ENCODE measurements around the gene LAMC1. TPM values are rescaled to one million over a fixed set of nuclear protein-coding genes. Genes with fewer than 3 reads are reported as not detected.

The LAMC1 gene
- total and polyA plus RNA-seq, 2 of the 4 experiments (the other 2 are of a cell fraction) = 249 to 394 TPM

GRCh38 chr1:183143576-183144315, 120.5 kb downstream of the LAMC1 start:
- no peak overlapping the region for H2BK20ac ChIP-seq (ENCODE audit: low read depth, low read length)
- peaks cover 35% of the 10 kb centered on the region for H3K36me3 ChIP-seq (ENCODE audit: control insufficient read depth, insufficient read depth, low read length)
- peaks cover 7 to 32% of the 10 kb centered on the region in 2 experiments; a peak in 2 of 4 replicates for H3K79me1 ChIP-seq (ENCODE audit: low read depth in 1 of 2, low read length in 2 of 2)
- H3K27ac ChIP-seq (ENCODE audit: insufficient read depth, low read length) = no peak overlapping the region
- ChIA-PET POLR2A (ENCODE audit: unreplicated experiment) (no interaction called here), CTCF (no interaction called here)
- no peaks in the 10 kb centered on the region for H3K27me3 ChIP-seq (ENCODE audit: control insufficient read depth, insufficient read depth, low read length)
- H2AK5ac ChIP-seq (ENCODE audit: low read depth, low read length) = no peak overlapping the region
- no peak overlapping the region for H2BK120ac ChIP-seq (ENCODE audit: low read depth, low read length)
- dilution Hi-C loops (cut with HindIII; ENCODE audit: low sequenced_read_pairs, unreplicated experiment) (no loop called here), in situ Hi-C loops (cut with MboI; ENCODE audit: low sequenced_read_pairs) (no loop called here), intact Hi-C loops (cut with micrococcal nuclease) (loop anchor here (5.0 kb wide), 1 partner anchor 94 kb away; no protein-coding TSS in a partner anchor)
- WGBS, 2 experiments (ENCODE audit: extremely low coverage in 2 of 2, insufficient read length in 1 of 2) = no CpG with 5 or more reads among the region's 7 CpGs
- no peak overlapping the region; the same call in 1 of the 2 replicates for H3K9ac ChIP-seq (ENCODE audit: low read depth, low read length)
- H2BK5ac ChIP-seq (ENCODE audit: low read depth, low read length, poor library complexity, severe bottlenecking) = no peak overlapping the region
- no peak overlapping the region for H2BK15ac ChIP-seq (ENCODE audit: low read depth, low read length)
- H3K4me1 ChIP-seq (ENCODE audit: control insufficient read depth, insufficient read depth, low read length) = peaks cover 5% of the 10 kb centered on the region
- H2AK9ac ChIP-seq (replicated peaks; ENCODE audit: low read depth, low read length, poor library complexity) = no peak overlapping the region
- DNase-seq = no peak
- H3K4ac ChIP-seq (ENCODE audit: low read depth, low read length) = no peak overlapping the region
- H4K8ac ChIP-seq (ENCODE audit: low read depth in 2 of 2, low read length in 2 of 2) = no peak overlapping the region
- H3K56ac ChIP-seq (ENCODE audit: extremely low read depth, insufficient read depth, low read length) = no peak overlapping the region
- no peak overlapping the region for H4K5ac ChIP-seq (ENCODE audit: low read depth, low read length)
- TF ChIP-seq RFX5 (IDR thresholded peaks at IDR 0.05; ENCODE audit: low read depth, low read length) (no peak), MXI1 (IDR thresholded peaks at IDR 0.05; ENCODE audit: borderline replicate concordance, low read depth, low read length) (no peak)
- H2AFZ ChIP-seq (replicated peaks; ENCODE audit: low read length, poor library complexity) = no peak overlapping the region
- no TSS peak for BruUV-seq (replicated peaks)
- no peak for ATAC-seq (ENCODE audit: low read depth)
- H3K9me3 ChIP-seq (ENCODE audit: control insufficient read depth, insufficient read depth, low read length) = no peaks in the 10 kb centered on the region
- no peaks in the 10 kb centered on the region for H4K20me1 ChIP-seq (ENCODE audit: insufficient read depth, low read length)
- H3K4me2 ChIP-seq (ENCODE audit: low read depth, low read length) = no peak overlapping the region
- no peak overlapping the region for H3K4me3 ChIP-seq (ENCODE audit: insufficient read depth, low read depth, low read length)
- H4K91ac ChIP-seq (ENCODE audit: insufficient read depth, low read depth, low read length) = no peak overlapping the region
- H3K14ac ChIP-seq (replicated peaks; ENCODE audit: low read depth, low read length) = no peak overlapping the region
- H3K9me1 ChIP-seq (ENCODE audit: insufficient read depth, low read length) = peaks cover 23% of the 10 kb centered on the region
- H3K18ac ChIP-seq (ENCODE audit: low read depth, low read length) = no peak overlapping the region
- no peak overlapping the region for H3K23ac ChIP-seq (ENCODE audit: low read depth, low read length)

Measured in IMR-90 (cell line).